H1 (cell line): ENCODE measurements around the gene SPSB2. TPM values are rescaled to one million over a fixed set of nuclear protein-coding genes. Genes with fewer than 3 reads are reported as not detected.

ENCODE experiments used
- ATF2 ChIP-seq: IDR thresholded peaks from 2 replicates; pipeline ENCODE4 v1.6.1; 2012; ENCODE audit warnings: low read length, inconsistent platforms
- polyA plus RNA-seq, 7 experiments: library from polyadenylated mRNA; depleted of rRNA in 3 of 7; stranded (reverse) in 5 of 7; unstranded in 2 of 7; fragments of >200 nt in 5 of 7; fragments of 200-250 nt in 2 of 7; gene quantifications; 1 replicate in 5 of 7; 2 replicates in 1 of 7; 4 replicates in 1 of 7; pipeline versions ENCODE4 v1.2.1 to v1.2.3, GENCODE V29; 2011 to 2013; ENCODE audit warnings: missing spikeins in 2 of 7, mixed read lengths in 2 of 7
- total RNA-seq: library from RNA; stranded (reverse); fragmentation: NEBNext Ultra II Directional; extraction: Animal tissue kit (Norgen Biotek cat#: 25700); gene quantifications from 2 replicates; pipeline ENCODE4 v1.2.1, GENCODE V29; 2021

Gene SPSB2
- total and polyA plus RNA-seq, 2 of the 8 experiments (the other 6 are each of a cell fraction or from before 2014, with no cell fraction given) = 13.0 to 23.2 TPM

GRCh38 chr12:6863033-6863432 lies 10.1 kb downstream of the SPSB2 start (continued):
- TF ChIP-seq ATF2 = no peak
